Neural cell (in vitro differentiated cells): ENCODE measurements around the gene BTBD19. TPM values are rescaled to one million over a fixed set of nuclear protein-coding genes. Genes with fewer than 3 reads are reported as not detected.

Experiments
- H2AFZ ChIP-seq: fragments of 200-600, 300-800 bp; sonication (generic), shearing (Covaris generic); 2 replicates; pipeline ENCODE4 v1.6.0; 2014; ENCODE audit warnings: low read depth, mild to moderate bottlenecking, antibody characterized with exemption, low read length, moderate library complexity
- H3F3A ChIP-seq: fragments of 200-600 bp; shearing (Covaris generic); 2 replicates; pipeline ENCODE4 v1.6.1; 2016; ENCODE audit warnings: mild to moderate bottlenecking, moderate library complexity, mixed read lengths, antibody characterized with exemption, low read length; ENCODE audit not compliant: insufficient read depth, poor library complexity, severe bottlenecking
- H3K27ac ChIP-seq: fragments of 200-600, 300-800 bp; sonication (generic), shearing (Covaris generic); 2 replicates; pipeline ENCODE4 v1.5.1; 2014; ENCODE audit warnings: mild to moderate bottlenecking, low read length, moderate library complexity
- H3K27me3 ChIP-seq: fragments of 300-800, 200-600 bp; sonication (generic), shearing (Covaris generic); 2 replicates; pipeline ENCODE4 v1.6.0; 2014; ENCODE audit warnings: mild to moderate bottlenecking, low read depth, low read length, moderate library complexity; ENCODE audit not compliant: insufficient read depth
- H3K36me3 ChIP-seq: fragments of 300-800, 200-600 bp; sonication (generic), shearing (Covaris generic); 2 replicates; pipeline ENCODE4 v1.5.1; 2014; ENCODE audit warnings: mild to moderate bottlenecking, antibody characterized with exemption, low read length, moderate library complexity; ENCODE audit not compliant: insufficient read depth
- H3K4me2 ChIP-seq: fragments of 300-800, 200-600 bp; sonication (generic), shearing (Covaris generic); 2 replicates; pipeline ENCODE4 v1.6.0; 2014; ENCODE audit warnings: mild to moderate bottlenecking, low read length
- H3K4me3 ChIP-seq: fragments of 300-800, 200-600 bp; sonication (generic), shearing (Covaris generic); 2 replicates; pipeline ENCODE4 v1.5.1; 2014; ENCODE audit warnings: mild to moderate bottlenecking, low read length, moderate library complexity
- H3K79me2 ChIP-seq: fragments of 200-600 bp; shearing (Covaris generic); replicated peaks from 2 replicates; pipeline ENCODE4 v1.6.0; 2014; ENCODE audit warnings: mild to moderate bottlenecking, low read length, moderate library complexity; ENCODE audit not compliant: insufficient read depth
- H3K9ac ChIP-seq: fragments of 300-800, 200-600 bp; sonication (generic), shearing (Covaris generic); 2 replicates; pipeline ENCODE4 v1.6.1; 2016; ENCODE audit warnings: mild to moderate bottlenecking, low read length, mixed read lengths
- H3K9me2 ChIP-seq: fragments of 200-600 bp; shearing (Covaris generic); 2 replicates; pipeline ENCODE4 v1.6.1; 2016; ENCODE audit warnings: mild to moderate bottlenecking, low read length, mixed read lengths; ENCODE audit not compliant: insufficient read depth
- H3K9me3 ChIP-seq: fragments of 200-600, 300-800 bp; sonication (generic), shearing (Covaris generic); 2 replicates; pipeline ENCODE4 v1.6.1; 2016; ENCODE audit warnings: mild to moderate bottlenecking, mixed run types, low read length, moderate library complexity, mixed read lengths
- H4K20me1 ChIP-seq: fragments of 200-600 bp; shearing (Covaris generic); 2 replicates; pipeline ENCODE4 v1.6.1; 2016; ENCODE audit warnings: mild to moderate bottlenecking, mixed run types; ENCODE audit not compliant: insufficient read depth
- EP300 ChIP-seq: fragments of 450-650 bp; conservative IDR thresholded peaks from 2 replicates; pipeline ENCODE4 v1.6.1; 2014; ENCODE audit warnings: antibody characterized with exemption, mild to moderate bottlenecking, moderate library complexity; ENCODE audit not compliant: poor library complexity, severe bottlenecking
- EZH2 ChIP-seq: fragments of 200-600, 300-800 bp; shearing (Covaris generic), sonication (generic); IDR thresholded peaks from 2 replicates; pipeline ENCODE4 v1.6.1; 2014; ENCODE audit warnings: antibody characterized with exemption, low read length, borderline replicate concordance, mild to moderate bottlenecking; ENCODE audit not compliant: insufficient read depth, poor library complexity, severe bottlenecking
- MXI1 ChIP-seq: fragments of 450-650 bp; conservative IDR thresholded peaks from 2 replicates; pipeline ENCODE4 v1.6.1; 2014; ENCODE audit warnings: antibody characterized with exemption, mild to moderate bottlenecking; ENCODE audit not compliant: poor library complexity, severe bottlenecking
- POLR2AphosphoS5 ChIP-seq: IDR thresholded peaks from 2 replicates; pipeline ENCODE4 v1.6.1; 2012
- RAD21 ChIP-seq: fragments of 450-650 bp; conservative IDR thresholded peaks from 2 replicates; pipeline ENCODE4 v1.6.1; 2014; ENCODE audit warnings: antibody characterized with exemption, mild to moderate bottlenecking, moderate library complexity
- REST ChIP-seq: IDR thresholded peaks from 2 replicates; pipeline ENCODE4 v1.6.1; 2012; ENCODE audit warnings: borderline replicate concordance
- SMC3 ChIP-seq: fragments of 450-650 bp; conservative IDR thresholded peaks from 2 replicates; pipeline ENCODE4 v1.6.1; 2014; ENCODE audit warnings: antibody characterized with exemption, mild to moderate bottlenecking, moderate library complexity; ENCODE audit not compliant: poor library complexity
- TAF1 ChIP-seq: IDR thresholded peaks from 2 replicates; pipeline ENCODE4 v1.6.1; 2012; ENCODE audit warnings: low read depth
- polyA plus RNA-seq: library from polyadenylated mRNA; depleted of rRNA; stranded (reverse); fragments of >200 nt; gene quantifications from 2 replicates; pipeline ENCODE4 v1.2.3, GENCODE V29; 2014
- TF ChIP-seq, protein P1 (sequence below): fragments of 450-650 bp; IDR thresholded peaks from 2 replicates; pipeline ENCODE4 v1.5.1; 2014; ENCODE audit warnings: antibody characterized with exemption, mild to moderate bottlenecking, moderate library complexity; ENCODE audit not compliant: poor library complexity, severe bottlenecking

Gene BTBD19
- polyA plus RNA-seq, 1 donor from 2014 or later, result not detected

- no peak overlapping the region for H2AFZ ChIP-seq
- H3K4me3 ChIP-seq, result no peak overlapping the region
- H3K79me2 ChIP-seq, result no peaks in the 10 kb centered on the region
- H3K9me3 ChIP-seq, result no peaks in the 10 kb centered on the region
- no peak overlapping the region for H3K9ac ChIP-seq
- no peak overlapping the region for H3K27ac ChIP-seq
- no peaks in the 10 kb centered on the region for H3F3A ChIP-seq
- H4K20me1 ChIP-seq, result no peaks in the 10 kb centered on the region
- no peak for TF ChIP-seq RAD21
- TF ChIP-seq, protein P1, sequence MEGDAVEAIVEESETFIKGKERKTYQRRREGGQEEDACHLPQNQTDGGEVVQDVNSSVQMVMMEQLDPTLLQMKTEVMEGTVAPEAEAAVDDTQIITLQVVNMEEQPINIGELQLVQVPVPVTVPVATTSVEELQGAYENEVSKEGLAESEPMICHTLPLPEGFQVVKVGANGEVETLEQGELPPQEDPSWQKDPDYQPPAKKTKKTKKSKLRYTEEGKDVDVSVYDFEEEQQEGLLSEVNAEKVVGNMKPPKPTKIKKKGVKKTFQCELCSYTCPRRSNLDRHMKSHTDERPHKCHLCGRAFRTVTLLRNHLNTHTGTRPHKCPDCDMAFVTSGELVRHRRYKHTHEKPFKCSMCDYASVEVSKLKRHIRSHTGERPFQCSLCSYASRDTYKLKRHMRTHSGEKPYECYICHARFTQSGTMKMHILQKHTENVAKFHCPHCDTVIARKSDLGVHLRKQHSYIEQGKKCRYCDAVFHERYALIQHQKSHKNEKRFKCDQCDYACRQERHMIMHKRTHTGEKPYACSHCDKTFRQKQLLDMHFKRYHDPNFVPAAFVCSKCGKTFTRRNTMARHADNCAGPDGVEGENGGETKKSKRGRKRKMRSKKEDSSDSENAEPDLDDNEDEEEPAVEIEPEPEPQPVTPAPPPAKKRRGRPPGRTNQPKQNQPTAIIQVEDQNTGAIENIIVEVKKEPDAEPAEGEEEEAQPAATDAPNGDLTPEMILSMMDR, result no peak
- TF ChIP-seq MXI1, result no peak
- TF ChIP-seq EP300, result no peak
- no peak for TF ChIP-seq TAF1
- TF ChIP-seq POLR2AphosphoS5, result no peak
- no peak for TF ChIP-seq SMC3
- no peak overlapping the region for H3K4me2 ChIP-seq
- H3K9me2 ChIP-seq, result no peaks in the 10 kb centered on the region
- no peaks in the 10 kb centered on the region for H3K27me3 ChIP-seq
- H3K36me3 ChIP-seq, result no peaks in the 10 kb centered on the region
Measured at GRCh38 chr1:44829506-44830384, 21.4 kb downstream of the BTBD19 start.

GRCh38 chr1:44830900-44831304 lies 22.6 kb downstream of the BTBD19 start:
- no peaks in the 10 kb centered on the region for H3K9me3 ChIP-seq
- no peaks in the 10 kb centered on the region for H3K27me3 ChIP-seq
- TF ChIP-seq RAD21 (no peak), EP300 (no peak), TAF1 (no peak), EZH2 (no peak), POLR2AphosphoS5 (no peak), MXI1 (no peak), SMC3 (no peak), REST (no peak)
- TF ChIP-seq, protein P1, result no peak
- H3K4me3 ChIP-seq, result no peak overlapping the region
- no peaks in the 10 kb centered on the region for H3K79me2 ChIP-seq
- no peak overlapping the region for H3K9ac ChIP-seq
- no peaks in the 10 kb centered on the region for H3K9me2 ChIP-seq
- H3K36me3 ChIP-seq, result no peaks in the 10 kb centered on the region
- no peak overlapping the region for H3K4me2 ChIP-seq
- H3K27ac ChIP-seq, result no peak overlapping the region
- no peaks in the 10 kb centered on the region for H3F3A ChIP-seq
- H2AFZ ChIP-seq, result no peak overlapping the region
- no peaks in the 10 kb centered on the region for H4K20me1 ChIP-seq
